Pancreas (tissue), 10 donors: ENCODE data around the gene CCND2. TPM values are rescaled to one million over a fixed set of nuclear protein-coding genes. Genes with fewer than 3 reads are reported as not detected.
A peak's percentile ranks its signal among the peaks of the same experiment; 100 is the strongest.

Experiments
- ATAC-seq, 4 donors: fragments of 200-7000 bp; cut with Tn5 transposase; one replicate each; pipeline versions ENCODE4 v1.8.0 to v1.9.1; 2020; ENCODE audit warnings: mild to moderate bottlenecking in 4 of 4, moderate library complexity in 4 of 4
- DNase-seq, 6 donors: peaks; one replicate each; pipeline ENCODE4 v3.0.0-alpha.2; 2020
- FAIRE-seq: peaks from 2 replicates; lab custom pipeline; 2012; peaks lifted over from hg19 to GRCh38; lab: Jason Lieb, UNC
- H3K27ac ChIP-seq, 4 donors: fragments of 200-600 bp; sonication (generic); 1 replicate in 3 of 4; 2 replicates in 1 of 4; pipeline versions ENCODE4 v1.5.0 to v1.8.0; 2020
- H3K27me3 ChIP-seq, 4 donors: fragments of 200-600 bp; one replicate each; pipeline ENCODE4 v1.8.0; 2021
- H3K36me3 ChIP-seq, 3 donors: fragments of 200-600 bp; sonication (generic) in 1 of 3; one replicate each; pipeline versions ENCODE4 v1.5.0 to v1.8.0; 2020 to 2021
- H3K4me1 ChIP-seq, 3 donors: fragments of 200-600 bp; one replicate each; pipeline ENCODE4 v1.8.0; 2021
- H3K4me3 ChIP-seq, 4 donors: fragments of 200-600 bp; sonication (generic) in 2 of 4; one replicate each; pipeline versions ENCODE4 v1.5.0 to v1.8.0; 2020 to 2021
- H3K9me3 ChIP-seq, 4 donors: fragments of 200-600 bp; one replicate each; pipeline ENCODE4 v1.8.0; 2021
- WGBS, 2 donors: extraction: QIAGEN DNeasy Blood & Tissue Kit; methylation state at CpG; one replicate each; pipeline ENCODE4 v1.1.7; 2013; 5-methylcytosine and 5-hydroxymethylcytosine counted together
- intact Hi-C, 3 donors: fragments of 100-400 bp; cut with DNase I; formaldehyde crosslinking; loops; one replicate each; pipeline versions ENCODE4 v1.11.1 to v1.14.2; 2022
- polyA plus RNA-seq, 2 donors: library from polyadenylated mRNA; stranded (reverse); fragments of 200-250 nt; gene quantifications; one replicate each; pipeline ENCODE4 v1.2.3, GENCODE V29; 2013
- total RNA-seq, 6 donors: library from RNA; stranded (reverse); fragmentation: NEBNext Ultra II Directional in 4 of 6; extraction: Animal tissue kit (Norgen Biotek cat#: 25700) in 4 of 6; gene quantifications; one replicate each; pipeline versions ENCODE4 v1.2.1 to v1.2.4, GENCODE V29; 2021 to 2023
- TF ChIP-seq, protein P1 (sequence below), 4 donors: fragments of 200-600 bp; sonication (generic) in 3 of 4; IDR thresholded peaks; one replicate each; pipeline versions ENCODE4 v1.5.0 to v1.8.0; 2021; ENCODE audit warnings: antibody characterized with exemption in 4 of 4
- donor health status: healthy with polysubstance abuse.
- donor health status: DM: no; HTN: no; CAD: no; lungs with moderate emphysema.
- donor health status: DM: no; HTN: no; CAD: no.
- donor health status: control.
- donor health status: control.
- donor health status: Bipolar disorder and iron deficiency.
- donor health status: DM: yes; HTN: yes; CAD: no.
- donor health status: DM: no; HTN: no; CAD: no.
- donor health status: DM: no; HTN: no; CAD: no.
- donor health status: DM: yes; HTN: yes; CAD: no.

CCND2 gene
- total and polyA plus RNA-seq, 8 donors: 6.3 to 75.6 (median 59.7) TPM

GRCh38 chr12:4275016-4275869 lies 1.7 kb downstream of the CCND2 start:
- H3K36me3 ChIP-seq: peaks cover 0 to 6% (median 0%) of the 10 kb centered on the region in 3 donors
- intact Hi-C loops: loop anchor here in 1 of 3 donors (10.0 kb wide), 2 partner anchors 280 to 390 kb away; no protein-coding TSS in a partner anchor
- H3K4me1 ChIP-seq: peaks cover 14 to 24% (median 16%) of the 10 kb centered on the region in 3 donors

GRCh38 chr12:4275870-4276301 lies 2.3 kb downstream of the CCND2 start:
- DNase-seq (peak in 3 of 6 donors; percentile 28 to 49 (median 32)), FAIRE-seq (no peak), ATAC-seq (no peak)
- no peaks in the 10 kb centered on the region for H3K27me3 ChIP-seq
- H3K4me1 ChIP-seq: peaks cover 14 to 25% (median 16%) of the 10 kb centered on the region in 3 donors
- peaks cover 0 to 7% (median 0%) of the 10 kb centered on the region in 3 donors for H3K36me3 ChIP-seq
- H3K27ac ChIP-seq: peak overlapping the region in 1 of 4 donors; percentile 74
- intact Hi-C loops: loop anchor here in 1 of 3 donors (10.0 kb wide), 2 partner anchors 281 to 391 kb away; no protein-coding TSS in a partner anchor
- H3K9me3 ChIP-seq: no peaks in the 10 kb centered on the region
- H3K4me3 ChIP-seq: peak overlapping the region in 3 of 4 donors; percentile 27 to 81 (median 66)
- 37 to 38% methylated on average over 14 of the region's 14 CpGs for WGBS, 2 donors
- TF ChIP-seq, protein P1, sequence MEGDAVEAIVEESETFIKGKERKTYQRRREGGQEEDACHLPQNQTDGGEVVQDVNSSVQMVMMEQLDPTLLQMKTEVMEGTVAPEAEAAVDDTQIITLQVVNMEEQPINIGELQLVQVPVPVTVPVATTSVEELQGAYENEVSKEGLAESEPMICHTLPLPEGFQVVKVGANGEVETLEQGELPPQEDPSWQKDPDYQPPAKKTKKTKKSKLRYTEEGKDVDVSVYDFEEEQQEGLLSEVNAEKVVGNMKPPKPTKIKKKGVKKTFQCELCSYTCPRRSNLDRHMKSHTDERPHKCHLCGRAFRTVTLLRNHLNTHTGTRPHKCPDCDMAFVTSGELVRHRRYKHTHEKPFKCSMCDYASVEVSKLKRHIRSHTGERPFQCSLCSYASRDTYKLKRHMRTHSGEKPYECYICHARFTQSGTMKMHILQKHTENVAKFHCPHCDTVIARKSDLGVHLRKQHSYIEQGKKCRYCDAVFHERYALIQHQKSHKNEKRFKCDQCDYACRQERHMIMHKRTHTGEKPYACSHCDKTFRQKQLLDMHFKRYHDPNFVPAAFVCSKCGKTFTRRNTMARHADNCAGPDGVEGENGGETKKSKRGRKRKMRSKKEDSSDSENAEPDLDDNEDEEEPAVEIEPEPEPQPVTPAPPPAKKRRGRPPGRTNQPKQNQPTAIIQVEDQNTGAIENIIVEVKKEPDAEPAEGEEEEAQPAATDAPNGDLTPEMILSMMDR (IDR thresholded peaks at IDR 0.05): no peak

More at GRCh38 chr12:4275016-4275869, 1.7 kb downstream of the CCND2 start:
- Histone ChIP-seq H3K27me3 (no peaks in the 10 kb centered on the region), H3K9me3 (no peaks in the 10 kb centered on the region), H3K27ac (peak overlapping the region; percentile 0 to 86 (median 63)), H3K4me3 (peak overlapping the region; percentile 27 to 81 (median 68))
- 2% methylated on average over 42 to 43 of the region's 43 CpGs for WGBS, 2 donors
- ATAC-seq: no peak
- DNase-seq: peak in 1 of 6 donors; percentile 71
- no peak for FAIRE-seq
- TF ChIP-seq, protein P1 (IDR thresholded peaks at IDR 0.05): no peak

DNA sequence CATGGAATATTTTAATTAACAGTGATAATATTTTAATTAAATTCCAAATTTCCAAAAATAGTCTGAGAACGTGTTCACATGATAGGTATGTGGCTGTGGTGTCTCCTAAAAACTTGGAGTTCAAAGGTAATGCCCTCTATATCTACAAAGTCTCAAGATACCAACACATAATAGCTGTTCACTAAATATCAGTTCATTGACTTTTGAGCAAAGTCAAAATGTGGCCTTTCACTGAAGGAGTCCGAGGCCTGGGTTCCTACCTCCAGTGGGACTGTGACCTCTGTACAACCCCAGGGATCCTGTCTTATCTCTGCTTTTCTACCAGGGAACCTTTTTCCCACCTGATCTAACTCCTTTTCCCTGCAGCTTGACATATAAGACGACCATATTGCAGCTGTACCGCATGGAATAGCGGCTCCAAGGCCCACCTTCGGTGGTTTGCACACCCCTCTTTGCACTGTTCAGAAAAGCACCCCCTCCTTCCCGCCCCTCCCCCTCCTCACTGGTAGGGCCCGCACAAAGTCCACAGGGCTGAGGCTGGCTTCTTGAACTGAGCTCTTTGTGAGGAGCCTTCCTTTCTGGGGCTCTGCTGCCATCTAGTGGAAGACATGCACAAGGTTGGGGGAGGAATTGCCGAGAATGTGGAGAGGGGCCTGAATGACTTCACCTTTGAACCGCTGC lies 3.1 kb downstream of the CCND2 start:
- peaks cover 0 to 7% (median 0%) of the 10 kb centered on the region in 3 donors for H3K36me3 ChIP-seq
- no peak overlapping the region for H3K27ac ChIP-seq
- WGBS, 2 donors: 3 to 4% methylated on average over 10 of the region's 10 CpGs
- H3K9me3 ChIP-seq: no peaks in the 10 kb centered on the region
- TF ChIP-seq, protein P1 (IDR thresholded peaks at IDR 0.05): peak; percentile 82 to 88 (median 85)
- no peaks in the 10 kb centered on the region for H3K27me3 ChIP-seq
- FAIRE-seq: peak; percentile 53
- H3K4me1 ChIP-seq: peaks cover 14 to 25% (median 16%) of the 10 kb centered on the region in 3 donors
- peak; percentile 78 to 92 (median 85) for DNase-seq
- ATAC-seq: peak; percentile 58 to 70 (median 66)
- H3K4me3 ChIP-seq: peak overlapping the region in 2 of 4 donors; percentile 66 to 81
- intact Hi-C loops: loop anchor here in 1 of 3 donors (10.0 kb wide), 2 partner anchors 282 to 392 kb away; no protein-coding TSS in a partner anchor

GRCh38 chr12:4277205-4277543 lies 3.6 kb downstream of the CCND2 start:
- TF ChIP-seq, protein P1 (IDR thresholded peaks at IDR 0.05): no peak
- peaks cover 0 to 7% (median 0%) of the 10 kb centered on the region in 3 donors for H3K36me3 ChIP-seq
- FAIRE-seq (no peak), DNase-seq (no peak), ATAC-seq (no peak)
- 27 to 34% methylated on average over 6 of the region's 6 CpGs for WGBS, 2 donors
- H3K4me1 ChIP-seq: peaks cover 14 to 23% (median 15%) of the 10 kb centered on the region in 3 donors
- H3K27ac ChIP-seq: peak overlapping the region in 1 of 4 donors; percentile 9
- intact Hi-C loops: loop anchor here in 1 of 3 donors (10.0 kb wide), 2 partner anchors 282 to 392 kb away; no protein-coding TSS in a partner anchor
- peak overlapping the region in 2 of 4 donors; percentile 66 to 81 for H3K4me3 ChIP-seq
- no peaks in the 10 kb centered on the region for H3K27me3 ChIP-seq
- H3K9me3 ChIP-seq: no peaks in the 10 kb centered on the region
